Stimulated activated CD4-positive, alpha-beta T cell treated with anti-CD3 and anti-CD28 coated beads, Interleukin-15, amount 100 ng/mL, for 24 hours (primary cell): ENCODE measurements around the gene CHD8.
"Not testable (repeated sequence)": the region's sequence is repeated elsewhere in the genome, so short reads cannot be mapped to it uniquely, and the experiment has no call there.

Source experiments
- DNase-seq: peaks from one replicate; pipeline ENCODE4 v3.0.0-alpha.2; 2020

The CHD8 gene

DNA sequence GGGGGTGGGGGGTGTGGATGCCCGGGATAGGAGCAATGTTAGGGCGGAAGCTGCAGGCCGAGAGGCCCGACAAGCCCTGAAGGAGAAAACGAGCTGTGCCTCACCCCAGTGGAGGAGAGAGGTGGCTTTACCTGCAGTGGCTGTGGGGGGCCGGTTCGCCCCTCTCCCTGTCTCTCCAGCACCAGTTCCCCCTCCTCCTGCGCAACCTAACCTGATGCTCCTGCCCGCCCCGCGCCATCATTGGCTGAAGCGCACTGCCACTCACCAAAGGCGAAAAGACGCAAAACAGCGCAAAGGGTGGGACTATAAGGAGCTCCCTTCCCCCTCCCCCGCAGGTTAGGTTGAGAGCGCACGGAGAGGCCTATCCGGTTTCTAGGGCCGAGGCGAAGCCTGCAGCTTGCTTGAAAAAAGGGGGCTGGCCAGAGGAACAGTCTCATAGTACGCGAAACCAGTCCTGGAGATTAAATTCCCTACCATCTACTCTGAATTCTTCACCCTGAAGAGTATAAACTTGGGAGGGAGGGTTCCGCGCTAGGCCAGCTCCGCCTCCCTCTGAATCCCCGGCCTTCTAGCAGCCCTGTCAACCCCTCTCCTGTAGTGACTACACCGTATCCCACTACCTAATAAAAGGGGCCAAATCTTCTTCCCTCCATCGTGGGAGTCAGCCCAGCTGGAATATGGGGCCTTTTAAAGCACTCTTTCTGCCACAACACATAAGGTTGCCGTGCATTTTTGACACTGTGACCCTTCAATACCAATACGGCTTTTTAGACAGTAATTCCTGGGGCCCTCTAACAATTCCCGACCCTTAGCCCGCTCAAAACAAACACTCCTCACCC, 18.6 kb downstream of the CHD8 start:
- peak; percentile 99 for DNase-seq

- DNase-seq, result no peak
Measured at GRCh38 chr14:21436567-21437062, 19.3 kb downstream of the CHD8 start.

DNA sequence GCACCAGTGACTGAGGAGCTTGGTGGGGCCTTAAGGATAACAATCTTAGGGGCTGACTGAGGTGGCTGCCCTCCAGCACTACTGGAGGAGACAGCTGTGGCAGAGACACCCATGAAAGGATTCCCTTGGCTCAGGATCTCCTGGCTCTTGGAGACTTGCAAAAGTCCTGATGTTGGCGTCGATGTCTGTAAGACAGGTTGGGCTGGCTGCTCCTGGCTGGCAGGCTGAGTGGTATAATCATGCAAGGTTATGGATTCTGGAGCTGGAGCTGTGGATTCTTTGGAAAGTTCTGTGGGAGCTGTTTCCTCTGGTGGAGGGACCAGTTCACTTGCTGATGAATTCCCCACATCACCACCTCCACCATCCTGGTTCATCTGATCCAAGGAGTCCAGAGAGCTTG, 24.8 kb downstream of the CHD8 start:
- no peak for DNase-seq

GRCh38 chr14:21428930-21429329, 27.0 kb downstream of the CHD8 start:
- DNase-seq, result no peak

- DNase-seq, result no peak
Measured at GRCh38 chr14:21426692-21427091, 29.2 kb downstream of the CHD8 start.

DNA sequence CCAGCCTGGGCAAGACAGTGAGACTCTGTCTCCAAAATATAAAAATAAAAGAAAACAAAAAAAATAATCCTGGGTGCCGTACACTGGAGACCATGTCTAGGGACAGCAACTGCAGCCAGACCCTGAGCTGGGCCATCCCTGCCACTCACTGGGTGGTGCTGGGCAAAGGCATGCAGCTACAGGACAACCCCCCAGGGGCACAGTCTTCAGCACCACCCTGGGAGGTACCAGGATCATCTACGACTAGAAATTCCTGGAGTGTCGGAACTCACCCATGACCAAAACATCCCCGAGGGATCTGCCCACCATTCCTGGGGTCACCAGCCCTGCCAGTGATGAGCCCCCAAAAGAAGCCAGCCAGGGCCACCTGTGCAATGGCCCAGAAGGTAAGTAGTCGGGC, 36.4 kb downstream of the CHD8 start:
- DNase-seq, result no peak

- DNase-seq, result no peak
Measured at GRCh38 chr14:21415329-21415728, 40.6 kb downstream of the CHD8 start.

DNA sequence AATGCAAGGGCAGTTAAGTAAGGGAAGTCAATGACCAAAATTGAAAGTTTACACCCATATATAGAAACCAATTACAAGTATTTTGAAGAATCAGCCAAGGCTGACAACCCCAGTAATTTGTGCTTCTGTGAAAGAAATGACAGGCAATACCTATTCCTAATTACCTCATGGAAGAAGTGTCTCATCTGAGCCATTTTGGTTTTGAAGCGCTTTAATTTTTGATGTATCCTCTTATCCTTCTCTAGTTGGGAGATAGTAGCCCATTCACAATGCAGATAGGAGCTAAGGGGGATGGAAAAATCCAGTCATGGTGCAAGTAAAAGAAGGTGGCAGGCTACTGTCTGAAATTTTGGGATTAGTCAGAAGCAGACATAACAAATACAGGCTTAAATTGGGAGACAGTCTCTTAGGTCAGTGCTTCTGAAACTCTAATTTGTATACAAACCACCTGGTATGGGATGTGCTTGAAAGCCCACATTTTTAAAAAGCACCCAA, 41.7 kb downstream of the CHD8 start:
- no peak for DNase-seq

DNA sequence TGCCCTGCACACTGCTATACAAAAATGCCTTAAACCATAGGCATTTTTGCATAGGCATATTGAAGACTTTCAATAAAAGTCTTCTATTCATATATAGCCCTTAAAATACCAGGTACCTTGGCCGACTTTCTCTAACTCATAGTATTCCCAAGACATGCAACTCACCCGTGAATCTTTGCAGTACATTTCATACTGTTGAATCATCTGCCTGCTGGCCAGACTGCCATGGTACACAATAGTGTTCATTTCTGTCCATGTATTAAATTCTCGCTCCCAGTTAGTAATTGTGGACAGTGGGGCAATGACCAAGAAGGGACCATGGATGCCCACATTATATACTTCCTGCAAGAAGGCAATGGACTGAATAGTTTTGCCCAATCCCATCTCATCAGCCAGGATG, 47.8 kb downstream of the CHD8 start:
- DNase-seq, result no peak

DNA sequence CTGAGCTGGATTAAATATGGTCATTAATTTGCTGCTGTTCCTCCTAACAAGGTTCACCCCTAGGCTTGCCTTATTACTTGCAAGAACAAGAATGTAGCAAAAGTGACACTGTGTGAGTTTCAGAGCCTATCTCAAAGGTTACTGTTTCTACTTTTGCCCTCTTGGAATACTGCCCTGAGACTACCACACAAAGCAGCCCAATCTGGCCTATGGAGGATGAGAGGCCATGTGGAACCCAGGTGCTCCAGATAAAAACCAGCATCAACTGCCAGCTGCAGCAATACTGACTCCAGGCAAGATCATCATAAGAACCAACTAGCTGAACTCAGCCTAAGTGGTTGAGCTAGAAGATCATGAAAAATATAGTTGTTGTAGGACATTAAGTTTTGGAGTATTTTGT, 49.7 kb downstream of the CHD8 start:
- no peak for DNase-seq

- no peak for DNase-seq
Measured at GRCh38 chr14:21405097-21405496, 50.8 kb downstream of the CHD8 start.

DNA sequence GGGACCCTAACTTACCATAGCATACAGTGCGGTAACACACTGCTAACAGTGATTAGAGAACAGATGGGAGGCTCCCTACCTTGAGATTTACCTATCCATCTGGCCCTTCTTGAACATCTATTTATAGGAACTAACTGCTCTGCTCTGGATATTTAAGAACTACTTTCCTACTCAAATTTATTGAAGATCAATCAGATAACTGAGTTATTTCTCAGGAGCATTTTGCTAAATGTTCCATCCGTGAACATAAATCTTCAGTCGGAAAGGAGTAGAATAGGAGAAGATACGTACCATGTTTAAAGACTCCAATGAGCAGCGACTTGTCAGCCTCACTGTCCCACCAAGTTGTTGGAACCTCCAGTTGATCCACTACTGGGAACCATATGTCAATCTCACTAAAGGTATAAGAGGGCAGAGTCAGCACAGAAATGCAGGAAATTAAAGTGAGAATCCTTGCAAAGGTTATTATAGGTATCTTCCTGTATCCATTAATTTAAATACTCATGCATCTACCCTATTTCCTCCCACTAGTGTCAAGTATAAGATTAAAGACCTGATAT, 56.5 kb downstream of the CHD8 start:
- no peak for DNase-seq

DNA sequence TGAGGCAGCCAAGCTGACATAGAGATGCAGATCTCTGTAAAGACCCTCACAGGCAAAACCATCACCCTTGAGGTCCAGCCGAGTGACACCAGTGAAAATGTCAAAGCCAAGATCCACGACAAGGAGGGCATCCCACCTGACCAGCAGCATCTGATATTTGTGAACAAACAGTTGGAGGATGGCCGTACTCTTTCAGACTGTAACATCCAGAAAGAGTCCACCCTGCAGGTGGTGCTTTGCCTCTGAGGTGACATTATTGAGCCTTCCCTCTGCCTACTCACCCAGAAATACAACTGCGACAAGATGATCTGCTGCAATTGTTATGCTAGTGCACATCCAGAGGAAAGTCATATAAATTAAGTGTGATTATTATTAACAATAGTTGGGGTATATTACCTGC, 57.0 kb downstream of the CHD8 start:
- DNase-seq, result no peak

GRCh38 chr14:21395450-21395849, 60.5 kb downstream of the CHD8 start:
- DNase-seq, result no peak

DNA sequence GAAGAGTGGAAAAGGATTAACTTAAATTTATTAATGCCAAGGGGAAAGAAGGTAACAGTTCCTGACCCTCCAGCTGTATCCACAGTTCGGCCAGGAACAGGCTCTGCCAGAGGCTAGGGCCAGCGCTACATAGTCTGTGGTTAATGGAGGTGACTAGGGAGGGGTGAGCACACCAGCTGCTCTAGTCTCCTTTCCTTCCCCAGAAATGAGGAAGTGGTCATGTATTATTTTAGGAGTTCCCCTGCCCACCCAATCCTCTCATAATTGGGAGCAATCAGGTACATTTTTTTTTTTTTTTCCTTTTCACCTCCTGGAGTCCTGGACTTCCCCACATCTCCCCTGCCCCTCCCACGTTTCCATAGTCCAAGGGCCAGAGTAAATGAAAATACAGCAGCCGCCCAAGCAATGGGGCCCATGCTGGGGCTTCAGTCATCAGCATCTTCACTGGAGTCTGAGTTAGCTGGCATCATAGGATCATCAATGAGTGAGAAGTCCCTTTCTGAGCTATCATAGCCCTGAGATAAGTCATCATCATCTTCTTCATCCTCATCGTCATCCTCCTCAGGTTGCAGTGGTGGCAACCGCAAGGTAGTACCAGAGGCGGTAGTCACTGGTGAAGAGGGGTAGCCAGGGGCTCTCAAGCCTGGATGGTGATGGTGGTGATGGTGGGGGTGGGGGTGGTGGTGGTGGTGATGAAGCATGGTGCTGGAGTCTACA, 70.6 kb downstream of the CHD8 start:
- no peak for DNase-seq

- no peak for DNase-seq
Measured at GRCh38 chr14:21384494-21384851, 71.5 kb downstream of the CHD8 start.

GRCh38 chr14:21383848-21384493, 72.0 kb downstream of the CHD8 start, which contains the start of gene SUPT16H:
SUPT16H (minus strand) TSS chr14:21384019; CDS start chr14:21383927, 92 bp downstream.
- peak; percentile 98 for DNase-seq

DNA sequence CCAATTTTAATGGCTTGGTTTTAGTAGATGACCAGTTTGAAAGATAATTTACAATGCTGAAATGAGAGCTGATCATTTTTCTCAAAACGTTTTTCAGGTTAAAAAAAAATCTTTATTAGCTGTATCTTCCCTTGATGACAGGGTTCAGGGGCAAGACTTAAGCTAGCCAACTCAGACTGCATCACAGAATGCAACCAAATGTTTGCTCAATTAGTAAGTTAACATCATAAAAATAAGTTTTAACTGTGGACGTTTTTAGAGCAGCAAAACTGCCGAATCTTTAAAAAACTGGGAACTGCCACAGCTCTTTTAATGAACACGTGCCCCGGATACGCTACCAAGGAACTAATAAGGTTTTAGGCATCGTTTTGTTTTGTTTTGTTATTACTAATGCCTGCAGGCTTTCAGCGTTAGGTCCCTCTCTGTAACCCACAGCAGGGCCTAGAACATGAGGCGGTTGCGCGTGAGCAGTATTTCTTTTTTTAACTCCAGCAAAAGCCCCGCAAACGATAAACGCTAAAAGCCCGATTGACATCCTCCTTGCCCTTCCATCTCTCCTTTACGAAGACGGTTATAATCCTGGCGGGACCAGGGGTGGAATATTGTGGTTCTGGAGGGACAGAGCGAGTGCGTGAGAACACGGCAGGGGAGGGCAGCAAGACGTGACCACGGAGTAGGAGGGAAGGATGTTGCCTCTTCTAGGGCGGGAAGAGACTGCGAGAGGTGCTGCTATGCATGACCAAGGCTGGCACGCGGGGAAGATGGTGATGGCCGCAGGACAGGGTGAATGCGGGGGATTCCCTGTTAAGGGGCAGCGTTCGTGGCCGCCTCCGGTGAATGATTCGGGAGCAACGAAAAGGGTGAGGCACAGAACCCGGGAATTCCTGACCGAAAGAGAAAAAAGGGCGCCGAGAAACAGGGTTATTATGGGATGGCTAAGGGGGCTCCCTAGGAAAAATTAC, 72.8 kb downstream of the CHD8 start:
- DNase-seq, result peak; percentile 74

DNA sequence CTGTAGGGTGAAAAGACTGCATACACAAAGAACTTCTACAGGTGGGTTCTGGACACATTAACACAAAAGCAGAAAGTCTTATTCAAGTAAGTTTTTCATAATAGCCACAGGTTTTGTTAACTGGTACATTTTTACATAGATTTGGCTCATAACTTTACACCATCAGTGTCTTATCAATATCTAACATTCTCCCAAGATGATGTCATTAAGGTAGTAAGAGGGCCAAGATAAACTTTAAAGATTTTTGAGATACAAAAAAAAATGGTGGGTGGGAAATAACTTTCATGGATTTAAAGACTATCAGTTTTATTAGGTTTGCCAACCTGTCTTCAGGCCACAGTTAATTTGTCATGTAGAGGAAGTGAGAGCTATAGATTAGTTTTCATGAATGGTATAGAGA, 73.8 kb downstream of the CHD8 start:
- no peak for DNase-seq

- no peak for DNase-seq
Measured at GRCh38 chr14:21379338-21379737, 76.6 kb downstream of the CHD8 start.

GRCh38 chr14:21373980-21374379, 81.9 kb downstream of the CHD8 start:
- no peak for DNase-seq

GRCh38 chr14:21372814-21373213, 83.1 kb downstream of the CHD8 start:
- DNase-seq, result not testable (repeated sequence)
